ENCODE measurements around the gene RPL31.

RPL31 gene

DNA sequence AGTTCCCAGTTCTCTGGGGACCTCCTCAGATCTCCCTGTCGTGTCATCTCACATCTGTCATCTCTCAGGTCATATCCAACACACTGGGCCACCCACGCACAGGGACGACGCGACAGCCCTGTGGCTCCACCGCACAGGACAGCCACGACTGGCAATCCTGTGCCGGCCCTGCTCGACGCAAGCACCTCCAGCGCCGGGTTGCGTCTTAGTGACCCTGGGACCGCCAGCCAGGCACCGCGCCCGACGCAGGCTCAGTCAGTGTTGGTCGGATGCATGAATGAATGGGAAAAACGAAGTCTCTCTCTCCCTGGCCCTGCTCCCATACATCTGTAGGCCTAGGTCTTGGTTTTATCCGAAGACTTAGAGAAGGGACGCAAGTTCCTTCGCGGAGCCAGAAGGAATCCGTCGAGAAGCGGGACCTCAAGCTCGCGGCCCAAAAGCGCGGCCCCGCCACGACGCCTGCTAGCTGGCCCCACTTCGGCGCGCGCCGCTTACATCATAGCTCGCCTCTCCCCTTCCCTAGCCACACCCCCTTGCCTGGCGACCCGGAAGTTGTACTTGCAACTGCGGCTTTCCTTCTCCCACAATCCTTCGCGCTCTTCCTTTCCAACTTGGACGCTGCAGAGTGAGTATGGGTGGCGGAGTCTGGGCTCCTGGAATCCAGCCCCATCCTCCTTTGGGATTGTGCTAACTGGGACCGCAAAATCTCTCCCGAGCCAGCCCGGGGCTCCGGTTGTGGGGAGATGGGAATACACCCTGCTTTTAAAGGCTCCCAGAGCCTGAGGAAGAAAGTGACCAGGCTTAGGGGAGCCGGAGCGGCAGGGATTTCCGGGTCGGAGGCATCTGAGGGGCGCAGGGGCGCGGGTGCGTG, at the start of gene RPL31:
TSS of gene RPL31 (plus strand) at position 599 of the 871 bp plus-strand sequence. CDS start 413 bp downstream, outside the sequence.
- peak; percentile 97 for DNase-seq

DNA sequence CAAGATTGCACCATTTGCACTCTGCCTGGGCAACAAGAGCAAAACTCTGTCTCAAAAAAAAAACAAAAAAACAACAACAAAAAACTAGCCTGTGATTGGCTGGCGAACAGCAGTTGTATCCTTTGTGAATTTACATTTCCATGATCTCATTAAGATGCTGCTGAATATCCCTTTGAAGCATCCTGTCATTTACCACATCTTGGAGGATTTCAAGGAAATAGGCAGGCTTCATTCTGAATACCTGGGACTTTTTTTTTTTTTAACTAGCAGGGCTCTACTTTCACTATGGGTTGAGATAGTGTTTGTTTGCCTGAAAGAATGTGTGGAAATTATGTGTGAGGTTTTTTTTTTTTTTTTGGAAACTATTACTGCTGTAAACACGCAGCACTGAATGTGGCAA, 49.6 kb upstream of the RPL31 start:
- no peak for DNase-seq

DNA sequence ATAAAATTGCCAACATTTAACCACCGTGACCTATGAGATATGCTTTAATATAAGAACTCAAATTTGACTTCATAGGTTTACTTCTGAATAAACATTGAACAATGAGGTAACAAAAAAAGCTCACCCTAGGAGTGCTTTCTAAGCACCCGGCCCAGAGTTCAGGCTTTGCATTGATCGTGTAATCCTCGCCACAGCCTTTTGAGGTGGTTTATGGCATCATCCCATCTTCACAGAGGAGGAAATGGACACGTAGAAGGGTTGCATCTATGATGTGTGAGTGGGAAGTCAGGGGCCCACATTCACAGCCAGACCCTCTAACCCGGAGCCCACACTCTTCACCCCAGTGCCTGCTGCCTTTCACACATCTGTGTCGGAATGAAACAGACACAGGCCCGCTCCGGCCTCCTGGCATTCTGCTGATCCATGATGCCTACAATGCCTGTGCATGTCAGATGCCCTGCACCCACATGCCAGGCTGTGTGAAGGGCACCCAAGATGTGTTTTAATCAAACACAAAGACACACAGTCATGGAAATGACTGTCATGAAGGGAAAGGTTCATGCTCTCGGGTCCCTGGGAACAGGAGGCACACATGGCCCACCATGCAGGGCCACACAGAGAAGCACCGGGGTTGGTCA, 48.6 kb upstream of the RPL31 start:
- DNase-seq: no peak

DNA sequence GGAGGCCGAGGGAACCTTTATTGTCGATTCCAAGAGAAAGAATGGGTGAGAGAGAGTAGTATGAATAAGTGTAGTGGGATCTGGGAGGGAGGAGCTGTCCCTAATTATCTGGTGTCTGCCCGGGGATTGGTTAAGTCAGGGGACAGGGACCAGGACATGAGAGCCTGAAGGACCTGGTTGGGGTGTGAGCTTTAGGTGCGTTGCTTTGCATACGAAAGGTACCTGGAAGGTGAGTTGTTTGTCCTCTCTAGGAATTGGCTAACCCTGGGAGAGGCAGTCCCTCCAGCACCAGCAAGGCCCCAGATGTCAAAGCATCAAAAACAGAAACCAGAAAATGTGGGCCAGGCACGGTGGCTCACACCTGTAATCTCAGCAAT, 48.1 kb upstream of the RPL31 start:
- DNase-seq: no peak

GRCh38 chr2:100955226-100955625, 46.9 kb upstream of the RPL31 start:
- DNase-seq: no peak

DNA sequence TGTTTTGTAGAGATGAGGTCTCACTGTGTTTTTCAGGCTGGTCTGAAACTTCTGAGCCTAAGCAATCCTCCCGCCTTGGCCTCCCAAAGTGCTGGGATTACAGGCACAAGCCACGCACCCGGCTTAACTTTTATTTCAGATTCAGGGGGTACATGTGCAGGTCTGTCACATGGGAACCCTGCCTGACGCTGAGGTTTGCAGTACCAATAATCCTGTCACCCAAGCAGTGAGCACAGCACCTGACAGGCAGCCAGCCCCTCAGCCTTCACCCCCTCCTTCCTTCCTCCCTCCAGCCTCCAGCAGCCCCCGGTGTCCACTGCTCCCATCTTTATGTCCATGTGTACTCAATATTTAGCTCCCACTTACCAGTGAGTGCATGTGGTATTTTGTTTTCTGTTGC, 46.0 kb upstream of the RPL31 start:
- no peak for DNase-seq

DNA sequence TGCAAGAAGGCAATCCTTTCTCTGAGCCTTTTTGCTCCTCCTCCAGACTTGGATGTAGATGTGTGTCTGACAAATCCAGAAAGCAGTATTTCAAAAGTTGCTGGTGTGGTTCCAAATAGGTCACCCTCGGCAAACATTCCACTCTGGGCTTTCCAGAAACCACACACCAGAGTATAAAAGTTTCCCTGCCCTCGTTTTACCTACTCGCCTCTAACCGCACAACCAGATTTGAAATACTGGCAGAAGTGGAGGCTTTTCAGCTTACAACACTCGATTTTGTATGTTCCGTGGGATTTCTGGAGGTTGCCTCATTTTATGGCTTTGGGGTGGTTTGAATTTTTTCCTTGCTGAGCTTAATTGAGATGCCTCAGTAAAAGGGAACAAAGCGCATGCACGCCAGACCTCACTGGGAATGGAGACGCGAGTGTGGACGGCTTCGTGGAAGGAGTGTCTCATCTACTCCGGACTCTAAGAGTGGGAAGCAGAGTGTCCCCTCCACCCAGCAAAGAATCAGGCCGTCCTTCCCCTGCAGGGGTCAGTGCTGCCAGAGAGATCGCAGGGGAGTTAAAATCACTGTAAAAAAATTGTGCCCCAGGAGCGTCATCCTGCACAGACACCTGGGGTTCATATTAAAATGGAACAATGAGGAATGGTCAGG, 44.0 kb upstream of the RPL31 start:
- DNase-seq: no peak

- DNase-seq: no peak
Measured at GRCh38 chr2:100959225-100959880, 42.7 kb upstream of the RPL31 start.

GRCh38 chr2:100960688-100961087, 41.4 kb upstream of the RPL31 start:
- no peak for DNase-seq

- DNase-seq: no peak
Measured at GRCh38 chr2:100962366-100963025, 39.6 kb upstream of the RPL31 start.

GRCh38 chr2:100963026-100963375, 39.1 kb upstream of the RPL31 start:
- DNase-seq: no peak

DNA sequence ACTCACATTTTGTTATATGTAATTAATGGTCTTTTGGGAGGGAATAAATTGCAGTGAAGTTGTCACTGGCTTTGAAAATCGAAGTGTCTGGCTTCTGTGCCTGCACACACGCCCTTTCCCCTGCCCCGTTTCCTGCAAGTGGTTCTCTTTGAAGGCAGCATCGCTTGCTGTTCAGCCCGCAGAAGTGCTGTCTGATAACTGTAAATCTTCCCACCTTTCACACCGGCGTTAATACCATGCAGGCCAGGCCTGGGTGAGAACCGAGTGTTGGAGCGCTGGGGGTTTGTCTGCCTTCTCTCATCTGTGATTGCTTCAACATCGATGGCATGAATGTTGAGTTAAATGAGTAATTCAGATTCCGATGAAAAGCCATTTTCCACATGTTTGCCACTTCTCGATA, 37.9 kb upstream of the RPL31 start:
- no peak for DNase-seq

GRCh38 chr2:100964681-100965169, 37.4 kb upstream of the RPL31 start:
- no peak for DNase-seq

- DNase-seq: no peak
Measured at GRCh38 chr2:100965596-100965995, 36.5 kb upstream of the RPL31 start.

- DNase-seq: no peak
Measured at GRCh38 chr2:100967716-100968115, 34.4 kb upstream of the RPL31 start.

- no peak for DNase-seq
Measured at GRCh38 chr2:100968146-100969145, 33.6 kb upstream of the RPL31 start.

DNA sequence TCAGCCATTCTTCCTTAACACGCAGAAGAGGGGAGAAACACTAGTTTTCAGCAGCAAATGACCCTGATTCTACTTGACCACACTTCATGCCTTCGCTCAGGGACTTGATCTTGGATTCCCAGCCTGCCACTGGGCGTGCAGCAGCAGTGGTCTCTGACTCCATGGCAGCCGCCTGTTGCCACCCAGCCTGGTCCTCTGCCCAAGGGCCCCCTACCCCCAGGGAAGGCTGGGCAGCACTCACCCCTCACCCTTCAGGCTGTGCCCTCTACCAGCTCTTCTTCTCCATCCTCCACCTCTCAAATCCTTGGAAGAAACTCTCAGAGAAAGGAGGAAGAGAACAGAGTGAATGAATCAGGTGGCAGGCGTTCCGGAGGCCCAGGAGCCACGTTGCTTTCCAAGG, 32.1 kb upstream of the RPL31 start:
- DNase-seq: no peak

DNA sequence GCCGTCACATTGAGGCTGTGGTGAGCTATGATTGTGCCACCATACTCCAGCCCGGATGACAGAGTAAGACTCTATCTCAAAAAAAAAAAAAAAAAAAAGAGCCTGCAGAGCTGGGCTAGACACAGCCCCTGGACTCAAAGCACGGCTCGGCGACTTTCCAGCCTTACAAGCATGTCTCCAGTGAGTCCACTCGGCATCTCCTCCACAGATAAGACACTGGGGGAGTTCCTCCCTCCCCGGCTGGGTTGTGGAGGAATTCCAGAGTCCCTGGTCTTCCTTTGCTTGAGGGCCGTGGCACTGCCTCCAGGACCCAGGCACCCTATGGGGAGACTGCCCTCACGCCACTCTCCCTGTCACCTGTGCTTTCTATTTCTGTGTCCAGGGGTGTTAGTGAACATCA, 30.9 kb upstream of the RPL31 start:
- no peak for DNase-seq

DNA sequence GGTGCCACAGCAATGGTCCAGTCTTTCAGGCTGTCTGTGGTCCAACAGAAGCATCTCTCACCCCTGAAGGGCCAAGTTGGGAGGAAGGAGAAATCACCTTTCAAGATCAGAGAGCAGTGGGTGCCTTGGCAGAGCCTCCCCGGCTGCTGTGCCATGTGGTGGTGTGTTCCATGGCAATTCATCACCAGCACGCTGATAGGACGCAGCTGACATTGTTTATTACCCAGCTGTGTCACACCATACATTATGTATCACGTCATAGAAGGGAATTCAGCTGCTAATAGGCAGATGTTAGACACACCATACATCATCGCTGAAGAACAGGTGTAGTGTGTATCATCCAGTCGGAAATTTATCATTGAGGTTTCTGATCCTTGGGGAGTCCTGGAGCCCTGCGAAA, 29.6 kb upstream of the RPL31 start:
- DNase-seq: no peak

DNA sequence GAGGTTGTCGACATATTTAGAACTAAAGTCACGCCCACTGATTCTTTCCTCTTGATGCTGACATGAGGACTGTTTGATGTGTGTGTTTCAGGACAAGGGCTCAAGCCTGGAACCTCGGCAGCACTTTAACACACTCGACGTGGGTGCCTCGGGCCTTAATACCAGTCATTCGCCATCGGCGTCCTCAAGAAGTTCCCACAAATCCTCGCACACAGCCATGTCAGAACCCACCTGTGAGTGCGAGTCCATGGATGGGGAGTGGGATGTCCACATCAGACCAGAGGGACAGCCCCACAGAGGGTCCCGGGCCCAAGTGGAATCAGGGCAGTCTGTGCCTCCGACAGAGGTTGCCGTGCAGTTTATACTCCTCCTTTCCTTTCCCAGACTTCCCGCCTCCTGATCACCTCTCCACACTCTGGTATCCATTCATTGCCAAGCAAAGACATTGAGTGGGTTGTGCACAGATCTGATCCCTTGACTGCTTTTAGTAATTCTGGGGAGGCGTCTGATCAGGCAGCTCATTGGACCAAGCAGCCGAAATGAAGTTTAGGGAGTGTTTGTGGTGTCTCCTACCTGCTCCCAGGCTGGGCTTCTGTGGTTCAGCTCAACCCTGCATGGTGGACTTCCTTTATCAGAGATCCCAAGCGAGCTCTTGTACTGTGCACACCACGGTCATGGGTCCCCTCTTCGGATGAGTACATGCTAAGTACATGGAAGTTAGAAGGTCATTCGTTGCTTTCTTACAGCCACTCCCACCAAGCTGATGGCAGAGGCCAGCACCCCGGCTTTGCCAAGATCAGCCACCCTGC, 27.2 kb upstream of the RPL31 start:
- no peak for DNase-seq

GRCh38 chr2:100975521-100975785, 26.6 kb upstream of the RPL31 start:
- DNase-seq: no peak
